ENCODE results near the gene FITM1. TPM values are rescaled to one million over a fixed set of nuclear protein-coding genes. Genes with fewer than 3 reads are reported as not detected.
A peak's percentile ranks its signal among the peaks of the same experiment; 100 is the strongest.

Gene FITM1
- total RNA-seq, 4 donors from 2014 or later = 0.78 to 1.3 TPM; not detected in 2

- 83 to 86% methylated on average over 3 of the region's 3 CpGs for WGBS, 2 donors
These were observed 37.1 kb downstream of the FITM1 start for GRCh38 chr14:24167469-24168114.

GRCh38 chr14:24171422-24172260, 41.2 kb downstream of the FITM1 start, which contains the start of gene REC8:
REC8 (plus strand) TSS chr14:24172080; CDS start chr14:24172553, 473 bp downstream.
- DNase-seq (ENCODE audit: low spot score in 2 of 2) = peak; percentile 61 to 63
- peaks cover 0 to 14% (median 2%) of the 10 kb centered on the region in 4 donors for H3K4me1 ChIP-seq
- no peaks in the 10 kb centered on the region for H3K9me3 ChIP-seq
- H3K36me3 ChIP-seq = peaks cover 0 to 69% (median 0%) of the 10 kb centered on the region in 3 donors
- TF ChIP-seq CTCF (IDR thresholded peaks at IDR 0.05) = peak in 1 of 5 experiments; percentile 12
- no peak for TF ChIP-seq POLR2A (IDR thresholded peaks at IDR 0.05)
- peak in 1 of 2 donors; percentile 17 for TF ChIP-seq EP300 (IDR thresholded peaks at IDR 0.05)
- H3K4me3 ChIP-seq = peak within 1 kb of the TSS; percentile 38 to 48 (median 46)
- H3K27me3 ChIP-seq = no peaks in the 10 kb centered on the region
- peak within 1 kb of the TSS; percentile 49 to 77 (median 64) for H3K27ac ChIP-seq
- WGBS, 2 donors = 8 to 14% methylated on average over 54 to 63 of the region's 63 CpGs

More at GRCh38 chr14:24167469-24168114, 37.1 kb downstream of the FITM1 start:
- Histone ChIP-seq H3K36me3 (peaks cover 5 to 73% (median 34%) of the 10 kb centered on the region in 3 donors), H3K4me3 (no peak overlapping the region), H3K9me3 (no peaks in the 10 kb centered on the region), H3K27ac (no peak overlapping the region), H3K27me3 (no peaks in the 10 kb centered on the region), H3K4me1 (peaks cover 0 to 40% (median 12%) of the 10 kb centered on the region in 4 donors)
- no peak for TF ChIP-seq POLR2A (IDR thresholded peaks at IDR 0.05)
- TF ChIP-seq CTCF (IDR thresholded peaks at IDR 0.05) = no peak
- TF ChIP-seq EP300 (IDR thresholded peaks at IDR 0.05) = no peak
- DNase-seq (ENCODE audit: low spot score in 2 of 2) = no peak

DNA sequence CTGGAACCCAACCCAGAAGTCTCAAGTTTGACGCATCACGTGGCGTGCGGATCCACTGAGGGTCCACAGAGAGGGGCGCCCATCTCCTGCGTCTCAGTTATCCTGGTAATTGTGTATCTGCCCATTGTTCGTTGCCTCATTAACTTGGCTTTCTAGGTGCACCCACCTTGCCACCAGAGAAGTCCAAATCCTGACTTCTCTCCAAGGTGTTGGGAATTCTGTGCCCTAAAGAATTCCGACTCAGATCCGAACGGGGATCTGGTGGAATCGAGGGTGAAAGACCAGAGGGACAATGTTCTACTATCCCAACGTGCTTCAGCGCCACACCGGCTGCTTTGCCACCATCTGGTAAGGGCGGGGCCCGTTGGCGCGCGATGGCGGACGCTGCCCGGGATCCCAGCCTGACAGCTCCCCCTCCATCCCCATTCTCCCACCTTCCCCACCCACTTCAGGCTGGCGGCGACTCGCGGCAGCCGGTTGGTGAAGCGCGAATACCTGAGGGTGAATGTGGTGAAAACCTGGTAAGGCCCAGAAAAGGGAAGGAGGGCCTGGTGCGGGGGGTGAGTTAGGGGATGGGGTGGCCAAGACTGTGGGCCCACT, 41.9 kb downstream of the FITM1 start:
- peak overlapping the region; percentile 38 to 48 (median 46) for H3K4me3 ChIP-seq
- DNase-seq (ENCODE audit: low spot score in 2 of 2) = no peak
- no peaks in the 10 kb centered on the region for H3K27me3 ChIP-seq
- peak overlapping the region; percentile 49 to 77 (median 64) for H3K27ac ChIP-seq
- peaks cover 0 to 14% (median 2%) of the 10 kb centered on the region in 4 donors for H3K4me1 ChIP-seq
- peaks cover 0 to 69% (median 0%) of the 10 kb centered on the region in 3 donors for H3K36me3 ChIP-seq
- no peak for TF ChIP-seq CTCF (IDR thresholded peaks at IDR 0.05)
- TF ChIP-seq EP300 (IDR thresholded peaks at IDR 0.05) = no peak
- TF ChIP-seq POLR2A (IDR thresholded peaks at IDR 0.05) = no peak
- H3K9me3 ChIP-seq = no peaks in the 10 kb centered on the region
- WGBS, 2 donors = 30 to 40% methylated on average over 30 of the region's 30 CpGs

- DNase-seq (ENCODE audit: low spot score in 2 of 2) = no peak
- TF ChIP-seq CTCF (IDR thresholded peaks at IDR 0.05) (no peak), POLR2A (IDR thresholded peaks at IDR 0.05) (no peak), EP300 (IDR thresholded peaks at IDR 0.05) (no peak)
- Histone ChIP-seq H3K4me1 (peaks cover 0 to 14% (median 2%) of the 10 kb centered on the region in 4 donors), H3K36me3 (peaks cover 0 to 69% (median 0%) of the 10 kb centered on the region in 3 donors), H3K9me3 (no peaks in the 10 kb centered on the region), H3K27me3 (no peaks in the 10 kb centered on the region), H3K27ac (peak overlapping the region in 3 of 4 donors; percentile 52 to 77 (median 75)), H3K4me3 (peak overlapping the region in 2 of 4 donors; percentile 45 to 48)
- WGBS, 2 donors = 62 to 71% methylated on average over 20 of the region's 20 CpGs
These were observed 42.4 kb downstream of the FITM1 start for GRCh38 chr14:24172871-24173281.
